HepG2 (cell line): ENCODE data around the gene UBE2E1. TPM values are rescaled to one million over a fixed set of nuclear protein-coding genes. Genes with fewer than 3 reads are reported as not detected.

Experiments used
- ARID2 ChIP-seq: sonication (generic); formaldehyde crosslinking; IDR thresholded peaks from 2 replicates; pipeline ENCODE4 v1.8.1; 2022; ENCODE audit warnings: mild to moderate bottlenecking, missing genetic modification reagents, borderline replicate concordance
- EEA1 ChIP-seq: sonication (generic); formaldehyde crosslinking; IDR thresholded peaks from 2 replicates; pipeline ENCODE4 v1.5.1; 2020; ENCODE audit warnings: mild to moderate bottlenecking, missing genetic modification reagents, borderline replicate concordance
- GATAD2A ChIP-seq: IDR thresholded peaks from 2 replicates; pipeline ENCODE4 v1.6.1; 2016
- HNRNPL ChIP-seq: fragments of 200-400 bp; formaldehyde crosslinking; IDR thresholded peaks from 2 replicates; pipeline ENCODE4 v1.6.1; 2017; ENCODE audit warnings: mild to moderate bottlenecking, low read depth, low read length
- MXI1 ChIP-seq: IDR thresholded peaks from 3 replicates; pipeline ENCODE4 v1.6.1; 2012; ENCODE audit warnings: low read depth, low read length, inconsistent platforms, borderline replicate concordance
- SAP130 ChIP-seq: IDR thresholded peaks from 2 replicates; pipeline ENCODE4 v1.6.1; 2016; ENCODE audit warnings: low read depth
- SNAPC2 ChIP-seq: sonication (generic); formaldehyde crosslinking; IDR thresholded peaks from 2 replicates; pipeline ENCODE4 v1.8.1; 2022; ENCODE audit warnings: mild to moderate bottlenecking, missing genetic modification reagents
- ZFX ChIP-seq: sonication (generic); formaldehyde crosslinking; IDR thresholded peaks from 2 replicates; pipeline ENCODE4 v1.4.0; 2020; ENCODE audit warnings: mild to moderate bottlenecking, low read depth, missing genetic modification reagents, moderate library complexity
- ZNF343 ChIP-seq: sonication (generic); formaldehyde crosslinking; IDR thresholded peaks from 2 replicates; pipeline ENCODE4 v1.4.0; 2020; ENCODE audit warnings: mild to moderate bottlenecking, missing genetic modification reagents
- ZNF556 ChIP-seq: sonication (generic); formaldehyde crosslinking; IDR thresholded peaks from 2 replicates; pipeline ENCODE4 v1.4.0; 2020; ENCODE audit warnings: mild to moderate bottlenecking, missing genetic modification reagents, borderline replicate concordance
- ZNF563 ChIP-seq: sonication (generic); formaldehyde crosslinking; IDR thresholded peaks from 2 replicates; pipeline ENCODE4 v1.8.0; 2022; ENCODE audit warnings: mild to moderate bottlenecking, moderate library complexity, missing genetic modification reagents
- ZNF746 ChIP-seq: sonication (generic); formaldehyde crosslinking; IDR thresholded peaks from 2 replicates; pipeline ENCODE4 v1.8.0; 2022; ENCODE audit warnings: mild to moderate bottlenecking, missing genetic modification reagents
- ZNF747 ChIP-seq: sonication (generic); formaldehyde crosslinking; IDR thresholded peaks from 2 replicates; pipeline ENCODE4 v1.8.1; 2023; ENCODE audit warnings: missing genetic modification reagents, mild to moderate bottlenecking, borderline replicate concordance
- ZNF891 ChIP-seq: sonication (generic); formaldehyde crosslinking; IDR thresholded peaks from 2 replicates; pipeline ENCODE4 v1.5.0; 2020; ENCODE audit warnings: mild to moderate bottlenecking, missing genetic modification reagents
- polyA plus RNA-seq, 8 experiments: library from polyadenylated mRNA; depleted of rRNA in 3 of 8; stranded (reverse) in 7 of 8; unstranded in 1 of 8; fragments of >200 nt; fragmentation: Illumina TruSeq in 4 of 8; extraction: Trizol in 4 of 8; gene quantifications; 2 replicates each; pipeline versions ENCODE4 v1.2.1 to v1.2.3, GENCODE V29; 2011 to 2016; ENCODE audit warnings: low read depth in 4 of 8, missing spikeins in 1 of 8, mixed read lengths in 1 of 8; ENCODE audit not compliant: insufficient read depth in 1 of 8
- total RNA-seq, 5 experiments: library from RNA; depleted of rRNA; stranded (reverse); fragments of >200 nt; fragmentation: Illumina TruSeq; extraction: Trizol; gene quantifications; 2 replicates each; pipeline ENCODE4 v1.2.3, GENCODE V29; 2016; ENCODE audit warnings: low read depth in 1 of 5
- TF ChIP-seq, protein P1 (sequence below): sonication (generic); formaldehyde crosslinking; IDR thresholded peaks from 2 replicates; pipeline ENCODE4 v1.9.0; 2021; ENCODE audit warnings: missing genetic modification reagents, mild to moderate bottlenecking, borderline replicate concordance
- TF ChIP-seq, protein P2 (sequence below): sonication (generic); formaldehyde crosslinking; IDR thresholded peaks from 2 replicates; pipeline ENCODE4 v1.5.1; 2020; ENCODE audit warnings: mild to moderate bottlenecking, missing genetic modification reagents, moderate library complexity
- TF ChIP-seq, protein P3 (sequence below): sonication (generic); formaldehyde crosslinking; IDR thresholded peaks from 2 replicates; pipeline ENCODE4 v1.4.0; 2020; ENCODE audit warnings: missing genetic modification reagents
- TF ChIP-seq, protein P4 (sequence below): IDR thresholded peaks from 2 replicates; pipeline ENCODE4 v1.6.1; 2012; ENCODE audit warnings: inconsistent platforms

UBE2E1 gene
- total and polyA plus RNA-seq, 2 of the 13 experiments (the other 11 are each of a cell fraction or from before 2014, with no cell fraction given): 55.4 to 61.8 TPM

DNA sequence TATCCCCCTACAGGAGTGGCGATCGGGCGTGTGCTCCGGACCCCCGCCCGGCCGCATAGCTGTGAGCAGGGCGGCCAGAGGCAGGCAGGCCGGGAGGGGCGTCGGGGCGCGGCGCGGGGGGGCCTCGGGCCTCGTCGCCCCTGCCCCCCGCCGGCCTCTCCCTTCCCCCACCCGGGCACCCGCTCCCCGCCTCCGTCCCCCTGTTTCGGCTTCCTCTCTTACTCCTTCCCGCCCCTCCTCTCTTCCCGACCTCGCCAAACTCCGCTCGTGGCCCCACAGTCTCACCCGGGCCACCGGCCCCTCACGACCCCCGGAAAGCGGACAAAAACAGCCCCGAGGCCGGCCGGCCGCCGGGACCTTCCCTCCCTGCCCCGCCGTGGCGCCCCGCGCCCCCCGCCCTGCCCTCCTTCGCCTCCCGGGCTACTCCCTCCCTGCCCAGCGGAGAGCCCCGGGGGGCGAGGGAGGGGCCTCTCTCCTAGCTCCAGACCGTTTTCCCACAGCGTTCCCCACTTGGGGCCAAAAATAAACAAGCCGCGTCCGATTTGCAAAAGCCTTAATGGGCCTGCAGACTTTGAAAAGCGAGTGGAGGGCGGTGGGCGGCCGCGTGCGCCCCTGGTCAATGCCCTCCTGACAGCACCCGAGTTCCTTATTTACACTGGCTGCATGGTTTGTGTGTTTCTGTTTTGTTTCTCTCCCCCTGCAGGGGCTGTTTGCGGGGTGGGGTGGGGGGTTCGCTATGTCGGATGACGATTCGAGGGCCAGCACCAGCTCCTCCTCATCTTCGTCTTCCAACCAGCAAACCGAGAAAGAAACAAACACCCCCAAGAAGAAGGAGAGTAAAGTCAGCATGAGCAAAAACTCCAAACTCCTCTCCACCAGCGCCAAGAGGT lies 1.0 kb downstream of the UBE2E1 start (continued):
- 0 out of 2 replicates have a peak, but pooled peaks have one; percentile 12 for TF ChIP-seq GATAD2A (CRISPR knock-in tag)
- no peak for TF ChIP-seq SNAPC2 (CRISPR knock-in tag)
- TF ChIP-seq SAP130 (CRISPR knock-in tag): peak; percentile 41; the same call in 1 of the 2 replicates
- 0 out of 2 replicates have a peak, but pooled peaks have one; percentile 39 for TF ChIP-seq ZNF746 (CRISPR knock-in tag)
- 0 out of 2 replicates have a peak, but pooled peaks have one; percentile 42 for TF ChIP-seq ZFX (CRISPR knock-in tag)
- peak; percentile 56; the same call in 1 of the 2 replicates for TF ChIP-seq ZNF747
- TF ChIP-seq ARID2 (CRISPR knock-in tag): no peak
- TF ChIP-seq, protein P1, sequence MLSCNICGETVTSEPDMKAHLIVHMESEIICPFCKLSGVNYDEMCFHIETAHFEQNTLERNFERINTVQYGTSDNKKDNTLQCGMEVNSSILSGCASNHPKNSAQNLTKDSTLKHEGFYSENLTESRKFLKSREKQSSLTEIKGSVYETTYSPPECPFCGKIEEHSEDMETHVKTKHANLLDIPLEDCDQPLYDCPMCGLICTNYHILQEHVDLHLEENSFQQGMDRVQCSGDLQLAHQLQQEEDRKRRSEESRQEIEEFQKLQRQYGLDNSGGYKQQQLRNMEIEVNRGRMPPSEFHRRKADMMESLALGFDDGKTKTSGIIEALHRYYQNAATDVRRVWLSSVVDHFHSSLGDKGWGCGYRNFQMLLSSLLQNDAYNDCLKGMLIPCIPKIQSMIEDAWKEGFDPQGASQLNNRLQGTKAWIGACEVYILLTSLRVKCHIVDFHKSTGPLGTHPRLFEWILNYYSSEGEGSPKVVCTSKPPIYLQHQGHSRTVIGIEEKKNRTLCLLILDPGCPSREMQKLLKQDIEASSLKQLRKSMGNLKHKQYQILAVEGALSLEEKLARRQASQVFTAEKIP (CRISPR knock-in tag): no peak
- no peak for TF ChIP-seq EEA1
- TF ChIP-seq ZNF891 (CRISPR knock-in tag): peak; percentile 59; the same call in 1 of the 2 replicates
- peak; percentile 37; the same call in 1 of the 3 replicates for TF ChIP-seq MXI1
- 0 out of 2 replicates have a peak, but pooled peaks have one; percentile 36 for TF ChIP-seq ZNF556 (CRISPR knock-in tag)
- 0 out of 2 replicates have a peak, but pooled peaks have one; percentile 21 for TF ChIP-seq HNRNPL
- TF ChIP-seq ZNF563: 0 out of 2 replicates have a peak, but pooled peaks have one; percentile 14
- TF ChIP-seq, protein P2, sequence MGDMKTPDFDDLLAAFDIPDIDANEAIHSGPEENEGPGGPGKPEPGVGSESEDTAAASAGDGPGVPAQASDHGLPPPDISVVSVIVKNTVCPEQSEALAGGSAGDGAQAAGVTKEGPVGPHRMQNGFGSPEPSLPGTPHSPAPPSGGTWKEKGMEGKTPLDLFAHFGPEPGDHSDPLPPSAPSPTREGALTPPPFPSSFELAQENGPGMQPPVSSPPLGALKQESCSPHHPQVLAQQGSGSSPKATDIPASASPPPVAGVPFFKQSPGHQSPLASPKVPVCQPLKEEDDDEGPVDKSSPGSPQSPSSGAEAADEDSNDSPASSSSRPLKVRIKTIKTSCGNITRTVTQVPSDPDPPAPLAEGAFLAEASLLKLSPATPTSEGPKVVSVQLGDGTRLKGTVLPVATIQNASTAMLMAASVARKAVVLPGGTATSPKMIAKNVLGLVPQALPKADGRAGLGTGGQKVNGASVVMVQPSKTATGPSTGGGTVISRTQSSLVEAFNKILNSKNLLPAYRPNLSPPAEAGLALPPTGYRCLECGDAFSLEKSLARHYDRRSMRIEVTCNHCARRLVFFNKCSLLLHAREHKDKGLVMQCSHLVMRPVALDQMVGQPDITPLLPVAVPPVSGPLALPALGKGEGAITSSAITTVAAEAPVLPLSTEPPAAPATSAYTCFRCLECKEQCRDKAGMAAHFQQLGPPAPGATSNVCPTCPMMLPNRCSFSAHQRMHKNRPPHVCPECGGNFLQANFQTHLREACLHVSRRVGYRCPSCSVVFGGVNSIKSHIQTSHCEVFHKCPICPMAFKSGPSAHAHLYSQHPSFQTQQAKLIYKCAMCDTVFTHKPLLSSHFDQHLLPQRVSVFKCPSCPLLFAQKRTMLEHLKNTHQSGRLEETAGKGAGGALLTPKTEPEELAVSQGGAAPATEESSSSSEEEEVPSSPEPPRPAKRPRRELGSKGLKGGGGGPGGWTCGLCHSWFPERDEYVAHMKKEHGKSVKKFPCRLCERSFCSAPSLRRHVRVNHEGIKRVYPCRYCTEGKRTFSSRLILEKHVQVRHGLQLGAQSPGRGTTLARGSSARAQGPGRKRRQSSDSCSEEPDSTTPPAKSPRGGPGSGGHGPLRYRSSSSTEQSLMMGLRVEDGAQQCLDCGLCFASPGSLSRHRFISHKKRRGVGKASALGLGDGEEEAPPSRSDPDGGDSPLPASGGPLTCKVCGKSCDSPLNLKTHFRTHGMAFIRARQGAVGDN: peak; percentile 62
- TF ChIP-seq, protein P3, sequence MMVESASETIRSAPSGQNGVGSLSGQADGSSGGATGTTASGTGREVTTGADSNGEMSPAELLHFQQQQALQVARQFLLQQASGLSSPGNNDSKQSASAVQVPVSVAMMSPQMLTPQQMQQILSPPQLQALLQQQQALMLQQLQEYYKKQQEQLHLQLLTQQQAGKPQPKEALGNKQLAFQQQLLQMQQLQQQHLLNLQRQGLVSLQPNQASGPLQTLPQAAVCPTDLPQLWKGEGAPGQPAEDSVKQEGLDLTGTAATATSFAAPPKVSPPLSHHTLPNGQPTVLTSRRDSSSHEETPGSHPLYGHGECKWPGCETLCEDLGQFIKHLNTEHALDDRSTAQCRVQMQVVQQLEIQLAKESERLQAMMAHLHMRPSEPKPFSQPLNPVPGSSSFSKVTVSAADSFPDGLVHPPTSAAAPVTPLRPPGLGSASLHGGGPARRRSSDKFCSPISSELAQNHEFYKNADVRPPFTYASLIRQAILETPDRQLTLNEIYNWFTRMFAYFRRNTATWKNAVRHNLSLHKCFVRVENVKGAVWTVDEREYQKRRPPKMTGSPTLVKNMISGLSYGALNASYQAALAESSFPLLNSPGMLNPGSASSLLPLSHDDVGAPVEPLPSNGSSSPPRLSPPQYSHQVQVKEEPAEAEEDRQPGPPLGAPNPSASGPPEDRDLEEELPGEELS (CRISPR knock-in tag): no peak
- TF ChIP-seq, protein P4, sequence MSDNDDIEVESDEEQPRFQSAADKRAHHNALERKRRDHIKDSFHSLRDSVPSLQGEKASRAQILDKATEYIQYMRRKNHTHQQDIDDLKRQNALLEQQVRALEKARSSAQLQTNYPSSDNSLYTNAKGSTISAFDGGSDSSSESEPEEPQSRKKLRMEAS: peak; percentile 64
- TF ChIP-seq ZNF343 (CRISPR knock-in tag): no peak
